Cerebellar cortex (tissue), 1 donor: ENCODE results near the gene PLPP1.
A peak's percentile ranks its signal among the peaks of the same experiment; 100 is the strongest.

Experiments used
- DNase-seq: peaks from one replicate; pipeline ENCODE4 v3.0.0-alpha.2; 2015; ENCODE audit warnings: low spot score

The PLPP1 gene

DNA sequence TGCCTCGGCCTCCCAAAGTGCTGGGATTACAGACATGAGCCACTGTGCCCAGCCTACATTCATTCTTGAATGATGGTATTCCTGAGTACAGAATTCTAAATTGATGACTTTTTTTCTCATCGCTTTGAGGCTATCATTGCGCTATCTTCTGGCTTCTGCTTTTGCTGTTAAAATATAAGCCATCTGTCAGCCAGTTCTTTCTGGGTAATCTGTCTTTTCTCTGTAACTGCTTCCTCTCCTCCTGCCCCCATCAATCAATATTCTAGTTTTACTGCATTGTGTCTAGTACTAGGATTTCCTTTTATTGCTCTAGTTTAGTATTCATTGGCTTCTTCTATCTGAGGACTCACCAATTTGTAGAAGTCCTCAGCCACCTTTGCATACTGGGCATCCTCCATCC lies 89.0 kb downstream of the PLPP1 start:
- DNase-seq: no peak

- no peak for DNase-seq
Observed at GRCh38 chr5:55441954-55442353, 92.8 kb downstream of the PLPP1 start.

- peak; percentile 22 for DNase-seq
Observed at GRCh38 chr5:55441107-55441771, 93.5 kb downstream of the PLPP1 start.

DNA sequence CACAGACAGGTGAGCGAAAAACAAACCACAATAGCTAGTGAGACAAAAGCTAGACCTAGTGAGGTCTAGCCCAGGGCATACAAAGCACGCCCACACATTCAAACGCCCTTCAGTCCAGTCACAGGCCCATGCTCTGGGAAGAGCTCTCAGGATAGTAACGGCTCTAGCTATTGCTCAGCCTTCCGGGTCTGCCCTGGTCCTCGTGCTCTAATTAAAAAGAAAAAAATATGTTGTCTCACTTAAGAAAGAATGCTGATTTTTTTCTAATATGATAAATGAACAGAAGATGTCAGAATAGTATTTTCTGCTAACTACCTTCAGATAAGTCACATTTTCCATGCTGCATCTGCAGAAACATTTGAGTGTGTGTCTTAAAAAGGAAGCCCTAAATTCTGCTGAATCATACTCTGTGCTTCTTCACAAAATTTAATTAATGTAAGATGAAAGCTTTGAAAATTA lies 94.5 kb downstream of the PLPP1 start:
- no peak for DNase-seq

- peak; percentile 34 for DNase-seq
Observed at GRCh38 chr5:55438998-55439397, 95.8 kb downstream of the PLPP1 start.

- no peak for DNase-seq
Observed at GRCh38 chr5:55437859-55438206, 96.9 kb downstream of the PLPP1 start.

DNA sequence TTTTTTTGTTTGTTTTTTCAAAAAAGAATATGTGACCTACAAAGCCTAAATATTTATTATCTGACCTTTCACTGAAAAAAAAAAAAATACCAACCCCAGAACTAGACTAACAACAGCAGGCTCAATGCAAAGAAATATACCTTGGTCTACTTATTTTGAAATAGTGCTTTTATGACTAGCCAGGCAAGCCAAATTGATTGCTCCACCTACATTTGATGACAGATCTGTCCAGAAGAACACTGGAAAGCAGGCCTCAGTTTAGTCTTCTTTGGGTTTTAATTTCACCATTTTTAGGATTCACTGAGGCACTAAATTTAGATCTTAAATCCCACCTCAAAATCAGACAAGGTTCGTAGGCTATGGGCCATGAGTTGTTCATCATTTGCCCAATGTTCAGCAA lies 97.3 kb downstream of the PLPP1 start:
- no peak for DNase-seq

DNA sequence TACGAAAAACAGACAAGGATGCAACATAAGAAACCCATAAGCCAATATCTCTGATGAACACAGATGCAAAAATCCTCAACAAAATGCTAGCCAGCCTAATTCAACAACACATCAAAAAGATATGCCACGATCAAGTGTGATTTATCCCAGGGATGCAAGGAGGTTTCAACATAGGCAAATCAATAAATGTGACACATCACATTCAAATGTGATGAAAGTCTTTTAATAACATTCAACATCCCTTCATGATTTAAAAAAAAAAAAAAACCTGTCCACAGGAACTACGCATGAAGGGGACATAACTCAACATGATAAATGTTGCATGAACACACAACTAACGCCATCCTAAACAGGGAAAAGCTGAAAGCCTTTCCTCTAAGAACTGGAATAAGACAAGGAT lies 102.2 kb downstream of the PLPP1 start:
- no peak for DNase-seq

- DNase-seq: no peak
Observed at GRCh38 chr5:55429613-55430253, 105.0 kb downstream of the PLPP1 start.

DNA sequence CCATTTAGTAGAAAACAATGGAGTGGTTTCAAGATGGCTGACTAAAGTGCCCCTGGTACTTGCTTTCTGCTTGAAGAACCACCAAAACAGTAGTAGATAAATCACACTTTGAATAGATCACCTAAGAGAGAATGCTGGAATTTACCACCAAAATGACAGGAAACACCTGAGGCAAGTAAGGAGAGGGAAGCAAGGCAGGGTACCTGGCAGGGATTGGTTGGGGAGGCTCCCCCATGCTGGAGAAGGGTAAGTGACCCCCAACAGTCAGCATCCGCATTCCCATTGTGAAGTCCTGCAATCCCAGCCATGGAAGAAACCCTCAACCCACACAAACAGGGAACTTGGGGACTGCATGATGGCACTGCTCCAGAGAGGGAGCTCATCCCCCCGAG lies 105.5 kb downstream of the PLPP1 start:
- no peak for DNase-seq

- DNase-seq: no peak
Observed at GRCh38 chr5:55427157-55427556, 107.6 kb downstream of the PLPP1 start.

DNA sequence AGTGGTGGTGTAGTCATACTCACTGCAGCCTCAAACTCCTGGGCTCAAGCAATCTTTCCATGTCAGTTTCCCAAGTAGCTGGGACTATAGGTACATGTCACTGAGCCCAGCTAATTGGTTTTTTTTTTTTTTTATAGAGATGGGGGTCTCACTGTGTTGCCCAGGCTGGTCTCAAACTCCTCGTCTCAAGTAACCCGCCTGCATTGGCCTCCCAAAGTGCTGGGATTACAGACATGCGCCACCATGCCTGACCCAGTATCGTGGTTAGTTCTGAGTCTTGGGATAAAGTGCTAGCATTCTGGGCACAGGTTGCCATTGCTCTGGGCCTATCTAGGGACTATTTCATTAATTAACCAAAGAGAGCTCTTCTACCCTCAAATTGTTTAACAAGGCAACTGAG lies 108.3 kb downstream of the PLPP1 start:
- DNase-seq: no peak

- DNase-seq: no peak
Observed at GRCh38 chr5:55421074-55421529, 113.7 kb downstream of the PLPP1 start.

DNA sequence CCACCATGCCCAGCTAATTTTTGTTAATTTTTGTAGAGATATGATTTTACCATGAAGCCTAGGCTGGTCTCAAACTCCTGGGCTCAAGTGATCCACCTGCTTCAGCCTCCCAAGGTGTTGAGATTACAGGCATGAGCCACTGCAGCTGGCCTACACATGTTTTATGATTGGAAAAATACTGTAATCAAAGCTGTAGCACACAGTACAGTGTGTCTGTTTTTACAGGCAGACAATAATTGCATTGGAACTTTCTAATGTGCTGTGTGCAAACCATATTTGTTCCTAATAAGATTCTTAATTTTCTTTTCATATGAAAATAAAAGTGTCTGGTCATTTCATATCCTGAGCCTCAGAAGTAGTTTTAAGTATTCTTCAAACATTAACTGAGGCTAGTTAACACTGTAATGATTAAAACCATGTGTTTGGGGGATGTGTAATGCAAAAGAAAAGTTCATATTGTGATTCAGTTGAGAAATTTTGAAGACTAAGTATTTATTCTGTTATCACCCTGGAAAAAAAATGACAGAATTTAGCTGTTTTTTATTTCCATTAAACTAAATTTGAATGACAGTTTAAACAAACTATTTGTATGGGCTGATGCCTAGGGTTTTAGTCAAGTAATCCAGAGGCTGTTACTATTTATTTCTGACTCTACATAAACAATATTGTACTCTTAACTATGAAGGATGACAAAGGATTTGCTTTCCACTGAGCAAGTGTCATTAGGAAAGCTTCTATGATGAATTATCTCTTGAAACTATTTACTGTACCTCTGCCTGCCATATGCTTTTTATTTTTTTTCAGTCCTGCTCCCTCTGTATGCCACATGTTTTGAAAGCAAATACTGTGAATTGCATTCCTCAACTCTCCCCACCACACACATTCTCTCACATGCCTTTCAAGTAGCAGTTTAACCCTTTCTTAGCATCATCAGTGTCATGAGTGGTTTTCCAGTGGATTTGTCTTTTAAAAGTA lies 115.5 kb downstream of the PLPP1 start:
- no peak for DNase-seq

DNA sequence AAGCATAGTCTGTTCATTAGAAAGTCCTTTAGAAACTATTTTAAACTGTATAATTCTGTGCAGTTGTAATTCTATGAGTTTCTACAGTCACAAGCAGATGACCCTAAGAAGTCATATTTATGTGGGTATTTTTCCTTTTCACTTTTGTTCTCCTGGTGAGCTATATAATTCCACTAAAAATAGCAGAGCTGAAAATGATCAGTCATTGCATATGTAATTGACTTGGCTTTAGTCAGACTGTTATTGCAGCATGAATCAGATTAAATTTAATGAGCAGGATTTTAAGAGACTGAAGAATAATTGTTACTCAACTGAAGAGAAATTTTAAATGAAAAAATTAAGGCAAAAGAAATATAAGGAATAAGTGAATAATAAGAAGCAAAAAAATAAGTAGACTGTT lies 118.5 kb downstream of the PLPP1 start:
- DNase-seq: no peak

- DNase-seq: no peak
Observed at GRCh38 chr5:55415071-55415470, 119.7 kb downstream of the PLPP1 start.

DNA sequence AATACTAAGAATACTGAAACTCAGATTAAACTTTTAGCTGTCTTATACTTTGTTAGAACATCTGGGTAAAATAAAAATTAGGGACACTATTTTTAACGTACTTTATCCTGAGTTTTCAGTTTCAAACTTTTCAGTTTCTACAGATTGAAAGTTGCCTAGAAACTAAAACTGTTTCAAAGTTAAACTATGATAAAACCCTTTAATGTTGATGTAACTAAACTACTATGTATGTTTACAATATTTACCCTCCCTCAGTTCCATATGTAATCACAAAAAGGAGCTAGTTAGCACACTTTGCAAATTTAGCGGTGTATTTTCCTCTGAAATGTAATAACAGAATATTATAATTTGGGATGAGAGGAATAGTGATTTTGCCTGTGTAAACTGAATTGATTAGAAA lies 121.1 kb downstream of the PLPP1 start:
- no peak for DNase-seq

- no peak for DNase-seq
Observed at GRCh38 chr5:55411876-55412275, 122.9 kb downstream of the PLPP1 start.

- no peak for DNase-seq
Observed at GRCh38 chr5:55410845-55411244, 123.9 kb downstream of the PLPP1 start.

DNA sequence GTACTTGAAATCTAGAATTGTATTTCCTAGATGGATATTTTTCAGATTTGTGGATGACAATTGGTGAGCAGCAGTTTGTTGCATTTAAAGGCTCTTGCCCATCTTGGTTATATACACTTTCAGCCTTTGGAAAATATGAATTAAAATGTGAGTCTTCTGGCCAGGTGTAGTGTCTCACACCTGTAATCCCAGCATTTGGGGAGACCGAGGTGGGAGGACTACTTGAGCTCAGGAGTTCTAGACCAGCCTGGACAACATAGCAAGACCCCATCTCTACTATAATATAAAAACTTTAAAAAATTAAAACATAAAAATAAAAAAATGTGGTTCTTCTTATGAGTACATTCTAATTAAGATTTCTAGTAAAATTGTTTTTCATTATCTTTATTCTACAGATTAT lies 125.0 kb downstream of the PLPP1 start:
- DNase-seq: no peak

- DNase-seq: no peak
Observed at GRCh38 chr5:55407984-55408383, 126.8 kb downstream of the PLPP1 start.

DNA sequence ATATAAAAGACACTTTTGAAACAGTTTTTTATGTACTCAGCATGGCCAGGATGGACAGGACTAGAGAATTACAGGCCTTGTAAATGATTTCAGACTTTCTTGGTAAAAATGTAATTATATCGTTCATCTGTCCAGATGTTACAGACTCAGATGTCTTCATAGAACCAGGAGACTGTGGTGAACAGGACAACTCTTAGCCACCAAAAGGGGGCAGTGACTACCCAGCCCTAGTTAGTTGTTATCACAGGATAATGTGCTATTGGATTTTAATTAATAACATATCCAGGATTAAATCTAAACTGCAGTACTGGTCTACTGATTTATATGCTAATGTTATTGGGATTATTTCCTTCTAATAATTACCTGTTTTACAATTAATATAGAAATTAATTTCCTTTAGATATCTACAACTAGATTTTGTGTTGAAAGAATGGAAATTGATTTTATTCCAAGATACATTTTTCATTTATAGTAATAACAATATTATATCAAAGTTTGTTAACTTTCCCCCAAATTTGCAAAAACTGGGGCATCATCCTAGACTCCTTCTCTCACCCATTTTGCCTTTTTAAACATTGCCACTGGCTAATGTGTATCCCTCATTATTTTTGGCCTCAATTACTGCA lies 127.6 kb downstream of the PLPP1 start:
- peak; percentile 33 for DNase-seq
